Measurements from ENCODE around the gene MAPK1. TPM values are rescaled to one million over a fixed set of nuclear protein-coding genes. Genes with fewer than 3 reads are reported as not detected.
"Not testable (repeated sequence)": the region's sequence is repeated elsewhere in the genome, so short reads cannot be mapped to it uniquely, and the experiment has no call there.

Gene MAPK1
- polyA plus RNA-seq, 1 experiment, result 154 TPM

DNA sequence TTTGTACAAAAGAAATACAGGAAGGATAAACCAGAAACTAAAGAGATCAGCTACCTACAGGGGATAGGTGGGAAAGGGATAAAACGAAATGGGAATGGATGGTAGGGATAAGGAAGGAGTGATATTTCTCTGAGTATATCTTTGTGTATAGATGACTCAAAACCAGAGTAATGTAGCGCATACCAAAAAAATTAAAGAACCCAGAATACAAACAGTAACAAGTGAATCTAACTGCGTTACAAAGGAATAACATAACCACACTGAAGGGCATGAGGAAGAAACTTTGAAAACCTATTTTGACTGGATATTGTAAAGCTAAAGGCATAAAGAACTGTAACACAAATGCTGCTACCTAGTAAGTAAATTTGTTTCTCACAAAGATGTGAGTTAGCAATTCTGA, 37.9 kb downstream of the MAPK1 start:
- TF ChIP-seq CTCF (IDR thresholded peaks at IDR 0.05; ENCODE audit: low read depth, low read length), result no peak
- H3K9me3 ChIP-seq (ENCODE audit: control insufficient read depth, insufficient read depth, low read length), result no peaks in the 10 kb centered on the region
- DNase-seq (ENCODE audit: low read depth, low spot score), result no peak
- no peak overlapping the region for H3K27ac ChIP-seq (ENCODE audit: low read depth, low read length)
- no peak overlapping the region for H3K4me3 ChIP-seq (ENCODE audit: low read depth, low read length)
- ChIA-PET CTCF (interaction anchor here (1.3 kb wide), 1 partner anchor 108 kb away, joined by 4 read pairs; no protein-coding TSS in a partner anchor), POLR2A (interaction anchor here (0.6 kb wide), 1 partner anchor 30 kb away, joined by 3 read pairs; no protein-coding TSS in a partner anchor)
- no peaks in the 10 kb centered on the region for H3K27me3 ChIP-seq (ENCODE audit: control insufficient read depth, insufficient read depth, low read length)

DNA sequence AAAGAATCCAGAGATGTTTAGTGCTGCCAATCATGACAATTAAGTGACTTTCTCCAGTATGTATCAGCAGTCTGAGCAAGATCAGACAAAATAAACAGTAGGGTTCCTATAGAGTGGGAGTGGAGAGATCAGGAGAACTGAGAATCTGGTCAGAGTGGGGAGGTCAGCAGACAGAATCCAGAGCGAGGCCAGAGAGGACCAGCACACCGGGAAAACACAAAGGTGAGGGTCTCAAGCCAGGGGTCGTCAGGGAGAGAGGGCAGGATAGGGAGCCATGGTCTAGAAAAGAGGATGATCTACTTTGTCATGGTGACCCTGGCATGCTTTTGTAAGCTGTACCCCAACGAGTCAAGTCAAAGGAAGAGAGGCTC, 39.2 kb downstream of the MAPK1 start:
- Histone ChIP-seq H3K27ac (ENCODE audit: low read depth, low read length) (no peak overlapping the region), H3K4me3 (ENCODE audit: low read depth, low read length) (no peak overlapping the region), H3K27me3 (ENCODE audit: control insufficient read depth, insufficient read depth, low read length) (no peaks in the 10 kb centered on the region), H3K9me3 (ENCODE audit: control insufficient read depth, insufficient read depth, low read length) (no peaks in the 10 kb centered on the region)
- TF ChIP-seq CTCF (IDR thresholded peaks at IDR 0.05; ENCODE audit: low read depth, low read length), result no peak
- CTCF ChIA-PET, result no interaction called here
- DNase-seq (ENCODE audit: low read depth, low spot score), result no peak
- POLR2A ChIA-PET, result no interaction called here

GRCh38 chr22:21827628-21828267, 39.7 kb downstream of the MAPK1 start:
- no peak overlapping the region for H3K4me3 ChIP-seq (ENCODE audit: low read depth, low read length)
- ChIA-PET POLR2A (no interaction called here), CTCF (no interaction called here)
- DNase-seq (ENCODE audit: low read depth, low spot score), result no peak
- H3K27ac ChIP-seq (ENCODE audit: low read depth, low read length), result no peak overlapping the region
- H3K9me3 ChIP-seq (ENCODE audit: control insufficient read depth, insufficient read depth, low read length), result no peaks in the 10 kb centered on the region
- TF ChIP-seq CTCF (IDR thresholded peaks at IDR 0.05; ENCODE audit: low read depth, low read length), result no peak
- no peaks in the 10 kb centered on the region for H3K27me3 ChIP-seq (ENCODE audit: control insufficient read depth, insufficient read depth, low read length)

GRCh38 chr22:21826204-21826603, 41.2 kb downstream of the MAPK1 start:
- ChIA-PET POLR2A (no interaction called here), CTCF (no interaction called here)
- H3K27me3 ChIP-seq (ENCODE audit: control insufficient read depth, insufficient read depth, low read length), result no peaks in the 10 kb centered on the region
- H3K9me3 ChIP-seq (ENCODE audit: control insufficient read depth, insufficient read depth, low read length), result no peaks in the 10 kb centered on the region
- no peak overlapping the region for H3K4me3 ChIP-seq (ENCODE audit: low read depth, low read length)
- no peak for TF ChIP-seq CTCF (IDR thresholded peaks at IDR 0.05; ENCODE audit: low read depth, low read length)
- no peak overlapping the region for H3K27ac ChIP-seq (ENCODE audit: low read depth, low read length)
- DNase-seq (ENCODE audit: low read depth, low spot score), result no peak

DNA sequence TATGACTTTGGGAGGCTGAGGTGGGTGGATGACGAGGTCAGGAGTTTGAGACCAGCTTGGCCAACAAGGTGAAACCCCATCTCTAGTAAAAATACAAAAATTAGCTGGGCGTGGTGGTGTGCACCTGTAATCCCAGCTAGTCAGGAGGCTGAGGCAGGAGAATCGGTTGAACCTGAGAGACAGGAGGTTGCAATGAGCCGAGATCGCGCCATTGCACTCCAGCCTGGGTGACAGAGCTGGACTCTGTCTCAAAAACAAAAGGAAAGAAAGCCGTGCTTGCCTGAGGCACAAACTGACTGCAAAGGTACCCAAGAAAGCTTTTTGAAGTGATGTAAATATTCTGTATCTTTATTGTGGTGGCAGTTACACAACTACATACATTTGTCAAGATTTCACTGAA, 42.5 kb downstream of the MAPK1 start:
- H3K4me3 ChIP-seq (ENCODE audit: low read depth, low read length); DNase-seq (ENCODE audit: low read depth, low spot score); H3K27ac ChIP-seq (ENCODE audit: low read depth, low read length); POLR2A ChIA-PET; H3K9me3 ChIP-seq (ENCODE audit: control insufficient read depth, insufficient read depth, low read length); CTCF ChIA-PET; H3K27me3 ChIP-seq (ENCODE audit: control insufficient read depth, insufficient read depth, low read length): not testable (repeated sequence)

Measured in AG04450 (cell line).